ENCODE data around the gene NCBP2L.
"Not testable (repeated sequence)": the region's sequence is repeated elsewhere in the genome, so short reads cannot be mapped to it uniquely, and the experiment has no call there.

NCBP2L gene

DNA sequence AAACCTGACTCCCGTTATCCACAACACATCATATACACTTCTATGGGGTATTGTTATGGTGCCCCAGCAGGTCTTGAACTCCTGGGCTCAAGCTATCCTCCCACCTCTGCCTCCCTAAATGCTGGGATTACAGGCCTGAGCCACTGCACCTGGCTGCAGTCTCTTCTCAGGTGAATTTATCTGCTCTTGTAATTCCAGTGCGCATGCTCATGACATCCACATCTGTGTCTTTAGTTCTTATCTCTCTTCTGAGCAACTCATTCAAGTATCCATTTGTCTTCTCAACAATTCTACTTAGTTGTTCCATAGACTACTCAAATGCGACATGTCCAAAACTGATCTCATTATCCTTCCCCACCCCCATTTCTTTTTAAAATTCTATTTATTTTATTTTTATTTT lies 27.6 kb downstream of the NCBP2L start:
- no peak for DNase-seq (ENCODE audit: low read depth)
- H3K4me3 ChIP-seq (ENCODE audit: low read depth, low read length) = no peak overlapping the region
- TF ChIP-seq, protein P1, sequence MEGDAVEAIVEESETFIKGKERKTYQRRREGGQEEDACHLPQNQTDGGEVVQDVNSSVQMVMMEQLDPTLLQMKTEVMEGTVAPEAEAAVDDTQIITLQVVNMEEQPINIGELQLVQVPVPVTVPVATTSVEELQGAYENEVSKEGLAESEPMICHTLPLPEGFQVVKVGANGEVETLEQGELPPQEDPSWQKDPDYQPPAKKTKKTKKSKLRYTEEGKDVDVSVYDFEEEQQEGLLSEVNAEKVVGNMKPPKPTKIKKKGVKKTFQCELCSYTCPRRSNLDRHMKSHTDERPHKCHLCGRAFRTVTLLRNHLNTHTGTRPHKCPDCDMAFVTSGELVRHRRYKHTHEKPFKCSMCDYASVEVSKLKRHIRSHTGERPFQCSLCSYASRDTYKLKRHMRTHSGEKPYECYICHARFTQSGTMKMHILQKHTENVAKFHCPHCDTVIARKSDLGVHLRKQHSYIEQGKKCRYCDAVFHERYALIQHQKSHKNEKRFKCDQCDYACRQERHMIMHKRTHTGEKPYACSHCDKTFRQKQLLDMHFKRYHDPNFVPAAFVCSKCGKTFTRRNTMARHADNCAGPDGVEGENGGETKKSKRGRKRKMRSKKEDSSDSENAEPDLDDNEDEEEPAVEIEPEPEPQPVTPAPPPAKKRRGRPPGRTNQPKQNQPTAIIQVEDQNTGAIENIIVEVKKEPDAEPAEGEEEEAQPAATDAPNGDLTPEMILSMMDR (conservative IDR thresholded peaks at IDR 0.05; ENCODE audit: low read depth, low read length) = no peak

DNA sequence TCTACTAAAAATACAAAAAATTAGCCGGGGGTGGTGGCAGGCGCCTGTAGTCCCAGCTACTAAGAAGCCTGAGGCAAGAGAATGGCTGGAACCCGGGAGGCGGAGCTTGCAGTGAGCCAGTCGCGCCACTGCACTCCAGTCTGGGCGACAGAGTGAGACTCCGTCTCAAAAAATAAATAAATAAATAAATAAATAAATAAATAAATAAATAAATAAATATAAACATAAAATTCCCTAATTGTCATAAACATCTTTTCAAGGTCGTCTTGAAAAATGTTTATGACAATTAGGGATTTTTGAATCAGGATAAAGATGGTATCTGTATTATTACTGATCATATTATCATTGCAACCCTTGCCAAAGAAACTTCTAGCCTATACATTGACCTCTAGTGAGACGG lies 32.5 kb downstream of the NCBP2L start:
- H3K4me3 ChIP-seq (ENCODE audit: low read depth, low read length); DNase-seq (ENCODE audit: low read depth): not testable (repeated sequence)

DNA sequence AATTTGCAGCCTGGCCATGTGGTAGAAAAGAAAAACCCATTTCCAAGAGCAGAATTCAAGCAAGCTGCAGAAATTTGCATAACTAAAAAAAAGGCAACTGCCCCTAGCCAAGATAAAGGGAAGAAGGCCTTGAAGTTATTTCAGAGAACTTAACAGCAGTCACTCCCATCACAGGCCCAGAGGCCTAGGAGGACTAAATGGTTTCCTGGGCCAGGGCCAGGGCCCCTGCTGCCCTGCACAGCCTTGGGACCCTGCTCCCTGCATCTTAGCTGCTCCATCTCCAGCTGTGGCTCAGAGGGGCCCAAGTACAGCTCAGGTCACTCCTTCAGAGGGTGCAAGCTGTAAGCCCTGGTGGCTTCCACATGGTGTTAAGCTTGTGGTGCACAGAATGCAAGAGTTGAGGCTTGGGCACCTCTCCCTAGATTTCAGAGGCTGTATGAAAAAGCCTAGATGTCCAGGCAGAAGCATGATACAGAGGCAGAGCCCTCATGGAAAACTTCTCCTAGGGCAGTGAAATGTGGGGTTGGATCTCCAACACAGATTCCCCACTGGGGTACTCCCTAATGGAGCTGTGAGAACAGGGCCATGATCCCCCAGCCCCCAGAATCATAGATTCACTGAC lies 41.5 kb downstream of the NCBP2L start:
- no peak for DNase-seq (ENCODE audit: low read depth)
- TF ChIP-seq, protein P1 (conservative IDR thresholded peaks at IDR 0.05; ENCODE audit: low read depth, low read length) = no peak
- H3K4me3 ChIP-seq (ENCODE audit: low read depth, low read length) = no peak overlapping the region

DNA sequence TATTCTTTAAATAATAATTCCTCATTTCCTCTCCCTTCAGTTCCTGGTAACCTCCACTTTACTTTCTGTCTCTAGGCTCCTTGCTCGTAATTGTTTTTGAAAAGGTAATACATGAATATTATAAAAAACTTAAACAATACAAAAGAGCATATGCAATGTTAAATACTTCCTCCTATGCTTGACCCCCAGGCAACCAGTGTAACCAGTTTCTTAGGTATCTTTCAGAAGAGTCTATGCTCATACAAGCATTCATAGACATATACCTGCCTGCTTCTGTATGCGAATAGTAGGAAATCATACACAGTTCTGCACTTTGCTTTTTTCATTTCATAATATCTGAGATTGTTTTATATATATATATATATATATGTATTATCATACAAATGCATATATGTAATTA lies 45.5 kb downstream of the NCBP2L start:
- no peak for DNase-seq (ENCODE audit: low read depth)
- H3K4me3 ChIP-seq (ENCODE audit: low read depth, low read length) = no peak overlapping the region
- TF ChIP-seq, protein P1 (conservative IDR thresholded peaks at IDR 0.05; ENCODE audit: low read depth, low read length) = no peak

DNA sequence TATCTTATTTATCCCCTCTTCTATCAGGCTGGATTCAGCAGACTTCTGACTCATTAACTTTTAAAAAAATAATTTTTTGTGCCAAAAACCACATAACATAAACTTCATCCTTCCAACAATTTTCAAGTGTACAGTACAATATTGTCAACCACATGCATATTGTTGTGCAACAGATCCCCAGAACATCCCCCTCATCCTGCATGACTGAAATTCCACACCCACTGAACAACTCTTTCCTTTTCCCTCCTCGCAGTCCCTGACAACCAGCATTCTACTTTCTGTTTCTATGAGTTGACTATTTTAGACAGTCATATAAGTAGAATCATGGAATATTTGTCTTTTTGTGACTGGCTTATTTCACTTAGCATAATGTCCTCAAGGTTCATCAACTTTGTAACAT lies 45.9 kb downstream of the NCBP2L start:
- TF ChIP-seq, protein P1 (conservative IDR thresholded peaks at IDR 0.05; ENCODE audit: low read depth, low read length) = no peak
- DNase-seq (ENCODE audit: low read depth) = peak; percentile 91
- no peak overlapping the region for H3K4me3 ChIP-seq (ENCODE audit: low read depth, low read length)

DNA sequence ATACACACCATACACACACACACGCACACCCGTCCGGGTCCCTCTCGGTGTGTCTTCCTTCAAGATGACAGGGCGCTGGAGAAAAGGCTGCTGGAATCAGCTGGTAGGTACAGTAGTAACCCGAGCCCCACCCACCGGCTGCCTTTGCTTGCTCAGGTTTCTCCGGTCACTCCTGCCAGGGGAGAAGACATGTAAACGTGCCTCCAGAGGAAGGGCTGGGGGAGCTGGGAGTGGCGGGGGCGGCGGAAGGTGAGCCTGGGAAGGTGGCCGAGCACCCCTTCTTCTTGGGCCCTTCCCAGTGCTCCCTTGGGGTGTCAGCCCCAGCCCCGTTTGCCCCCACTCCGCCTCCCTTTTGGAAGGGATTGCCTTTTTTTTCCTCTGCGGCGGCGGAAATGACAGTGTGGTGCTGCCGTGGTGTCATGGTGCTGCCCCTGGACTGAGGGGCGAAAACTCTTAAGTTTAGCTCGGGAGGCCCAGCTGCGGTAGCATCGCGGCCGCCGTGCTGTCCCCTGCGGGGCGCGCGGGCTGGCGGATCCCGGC lies 48.2 kb downstream of the NCBP2L start, which contains the start of gene MID2:
Gene MID2, plus strand, starts transcription at position 169 of the 540 bp plus-strand sequence. CDS start 561 bp downstream, outside the sequence.
- H3K4me3 ChIP-seq (ENCODE audit: low read depth, low read length) = peak within 1 kb of the TSS; percentile 62
- peak; percentile 58 for DNase-seq (ENCODE audit: low read depth)
- TF ChIP-seq, protein P1 (conservative IDR thresholded peaks at IDR 0.05; ENCODE audit: low read depth, low read length) = no peak

DNA sequence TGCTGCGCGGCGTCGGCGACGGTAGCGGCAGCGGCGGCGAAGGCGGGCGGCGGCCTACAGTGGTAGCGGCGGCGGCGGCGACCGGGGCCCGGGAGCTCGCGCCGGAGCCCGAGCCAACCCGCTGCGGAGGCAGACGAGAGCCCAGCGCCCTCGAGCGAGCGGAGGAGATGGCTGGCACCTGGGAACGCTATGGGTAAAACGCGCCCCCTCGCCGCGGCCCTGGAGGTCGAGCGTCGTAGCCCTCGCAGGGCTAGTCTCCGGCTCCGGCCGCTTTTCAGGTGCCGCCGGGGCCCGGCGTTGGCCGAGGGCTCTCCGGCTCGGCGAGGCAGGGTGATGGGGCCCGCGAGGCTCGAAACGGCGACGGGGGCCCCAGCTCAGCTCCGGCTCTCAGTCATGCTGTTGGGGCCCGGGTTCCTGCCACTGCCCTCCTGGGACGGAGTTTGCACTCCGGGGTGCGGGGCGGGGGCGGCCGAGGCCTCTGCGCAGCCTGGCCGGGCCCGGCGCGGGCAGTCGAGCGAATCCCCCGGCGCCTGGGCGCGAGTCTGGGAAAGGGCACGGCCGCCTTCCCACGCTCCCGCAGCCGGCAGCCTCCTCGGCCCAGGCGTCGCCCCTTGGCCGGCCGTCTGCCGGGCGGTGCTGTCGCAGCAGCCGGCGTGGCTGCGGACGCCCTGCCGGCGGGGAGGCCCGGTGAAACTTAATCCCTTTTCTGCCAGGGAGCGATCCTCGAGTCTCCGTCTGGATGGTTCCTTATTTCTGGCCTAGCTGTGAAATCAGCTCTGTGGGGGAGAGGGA lies 48.9 kb downstream of the NCBP2L start:
- DNase-seq (ENCODE audit: low read depth) = peak; percentile 36
- TF ChIP-seq, protein P1 (conservative IDR thresholded peaks at IDR 0.05; ENCODE audit: low read depth, low read length) = no peak
- peak overlapping the region; percentile 62 for H3K4me3 ChIP-seq (ENCODE audit: low read depth, low read length)

Data from choroid plexus epithelial cell (primary cell).